Kidney epithelial cell (primary cell): ENCODE measurements around the gene ORAI2. TPM values are rescaled to one million over a fixed set of nuclear protein-coding genes. Genes with fewer than 3 reads are reported as not detected.

ENCODE experiments used
- DNase-seq: peaks from one replicate; pipeline ENCODE4 v3.0.0-alpha.2; 2010; ENCODE audit warnings: low read depth
- H3K27me3 ChIP-seq: 2 replicates; pipeline ENCODE4 v1.6.0; 2011; ENCODE audit warnings: low read length; ENCODE audit not compliant: control insufficient read depth, insufficient read depth
- H3K36me3 ChIP-seq: 2 replicates; pipeline ENCODE4 v1.5.1; 2011; ENCODE audit warnings: low read length; ENCODE audit not compliant: control insufficient read depth, insufficient read depth
- H3K4me3 ChIP-seq: 2 replicates; pipeline ENCODE4 v1.5.1; 2011; ENCODE audit warnings: low read depth, mild to moderate bottlenecking, control low read depth, low read length
- total RNA-seq: library from RNA; depleted of rRNA; stranded (reverse); fragments of >200 nt; gene quantifications from 2 replicates; pipeline ENCODE4 v1.2.3, GENCODE V29; 2015
- TF ChIP-seq, protein P1 (sequence below): IDR thresholded peaks from 2 replicates; pipeline ENCODE4 v1.5.1; 2011; ENCODE audit warnings: mild to moderate bottlenecking, moderate library complexity, low read length, control low read depth, inconsistent platforms; ENCODE audit not compliant: insufficient read depth, poor library complexity, severe bottlenecking

The ORAI2 gene
- total RNA-seq, 1 donor from 2014 or later, result 56.2 TPM

DNA sequence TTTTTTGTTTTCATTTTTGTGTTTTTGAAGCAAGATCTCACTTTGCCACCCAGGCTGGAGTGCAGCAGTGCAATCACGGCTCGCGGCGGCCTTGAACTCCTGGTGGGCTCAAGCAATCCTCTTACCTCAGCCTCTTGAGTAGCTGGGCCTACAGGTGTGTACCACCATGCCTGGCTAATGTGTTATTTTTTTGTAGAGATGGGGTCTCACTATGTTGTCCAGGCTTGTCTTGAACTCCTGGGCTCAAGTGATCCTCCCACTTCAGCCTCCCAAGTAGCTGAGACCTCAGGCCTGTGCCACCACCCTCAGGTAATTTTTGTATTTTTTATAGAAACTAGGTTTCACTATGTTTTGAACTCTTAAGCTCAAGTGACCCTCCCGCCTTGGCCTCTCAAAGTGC lies 22.5 kb upstream of the ORAI2 start:
- TF ChIP-seq, protein P1, sequence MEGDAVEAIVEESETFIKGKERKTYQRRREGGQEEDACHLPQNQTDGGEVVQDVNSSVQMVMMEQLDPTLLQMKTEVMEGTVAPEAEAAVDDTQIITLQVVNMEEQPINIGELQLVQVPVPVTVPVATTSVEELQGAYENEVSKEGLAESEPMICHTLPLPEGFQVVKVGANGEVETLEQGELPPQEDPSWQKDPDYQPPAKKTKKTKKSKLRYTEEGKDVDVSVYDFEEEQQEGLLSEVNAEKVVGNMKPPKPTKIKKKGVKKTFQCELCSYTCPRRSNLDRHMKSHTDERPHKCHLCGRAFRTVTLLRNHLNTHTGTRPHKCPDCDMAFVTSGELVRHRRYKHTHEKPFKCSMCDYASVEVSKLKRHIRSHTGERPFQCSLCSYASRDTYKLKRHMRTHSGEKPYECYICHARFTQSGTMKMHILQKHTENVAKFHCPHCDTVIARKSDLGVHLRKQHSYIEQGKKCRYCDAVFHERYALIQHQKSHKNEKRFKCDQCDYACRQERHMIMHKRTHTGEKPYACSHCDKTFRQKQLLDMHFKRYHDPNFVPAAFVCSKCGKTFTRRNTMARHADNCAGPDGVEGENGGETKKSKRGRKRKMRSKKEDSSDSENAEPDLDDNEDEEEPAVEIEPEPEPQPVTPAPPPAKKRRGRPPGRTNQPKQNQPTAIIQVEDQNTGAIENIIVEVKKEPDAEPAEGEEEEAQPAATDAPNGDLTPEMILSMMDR, result no peak
- Histone ChIP-seq H3K36me3 (peaks cover 6% of the 10 kb centered on the region), H3K4me3 (no peak overlapping the region), H3K27me3 (no peaks in the 10 kb centered on the region)
- no peak for DNase-seq

DNA sequence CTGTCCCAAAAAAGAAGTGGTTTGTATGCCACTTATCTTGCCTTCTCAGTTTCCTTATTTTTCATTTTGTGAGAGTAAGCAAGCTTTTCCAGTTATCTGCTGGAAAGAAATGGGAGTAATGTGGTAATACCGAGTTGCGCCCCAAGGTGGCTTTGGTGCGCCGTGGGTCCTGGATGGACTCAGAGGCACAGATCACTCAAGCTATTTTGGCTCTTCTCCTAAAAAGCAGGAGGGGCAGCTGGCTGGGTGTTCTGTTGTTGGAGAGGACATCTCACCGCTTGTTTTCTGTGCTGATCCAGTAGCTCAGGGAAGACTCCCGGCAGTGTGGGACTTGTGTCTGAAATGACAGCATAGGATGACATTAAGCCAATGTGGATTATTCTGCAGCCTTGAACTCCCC lies 20.8 kb upstream of the ORAI2 start:
- TF ChIP-seq, protein P1, result peak; percentile 41
- peaks cover 5% of the 10 kb centered on the region for H3K36me3 ChIP-seq

DNA sequence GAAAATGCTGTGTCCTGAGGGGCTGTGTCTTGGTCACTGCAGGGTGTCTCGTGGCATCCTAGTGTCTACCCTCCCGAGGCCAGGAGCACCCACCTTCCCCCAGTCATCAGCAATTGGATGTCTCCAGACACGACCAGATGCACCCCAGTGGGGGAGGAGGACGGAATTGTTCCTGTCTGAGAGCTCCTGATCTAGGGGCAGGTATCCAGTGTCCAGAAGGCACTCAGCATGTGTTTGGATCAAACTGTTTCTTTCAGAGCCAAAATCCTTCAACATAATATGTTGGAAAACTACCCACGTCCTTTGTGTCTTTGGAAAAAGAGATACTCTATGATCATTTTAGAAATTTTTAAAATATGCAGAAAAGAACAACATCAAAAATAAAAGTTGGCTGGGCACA lies 20.3 kb upstream of the ORAI2 start:
- Histone ChIP-seq H3K36me3 (peaks cover 5% of the 10 kb centered on the region), H3K27me3 (no peaks in the 10 kb centered on the region), H3K4me3 (no peak overlapping the region)
- TF ChIP-seq, protein P1, result no peak
- DNase-seq, result no peak

More for the DNA sequence above, 20.8 kb upstream of the ORAI2 start:
- H3K27me3 ChIP-seq, result no peaks in the 10 kb centered on the region
- no peak for DNase-seq
- H3K4me3 ChIP-seq, result no peak overlapping the region

DNA sequence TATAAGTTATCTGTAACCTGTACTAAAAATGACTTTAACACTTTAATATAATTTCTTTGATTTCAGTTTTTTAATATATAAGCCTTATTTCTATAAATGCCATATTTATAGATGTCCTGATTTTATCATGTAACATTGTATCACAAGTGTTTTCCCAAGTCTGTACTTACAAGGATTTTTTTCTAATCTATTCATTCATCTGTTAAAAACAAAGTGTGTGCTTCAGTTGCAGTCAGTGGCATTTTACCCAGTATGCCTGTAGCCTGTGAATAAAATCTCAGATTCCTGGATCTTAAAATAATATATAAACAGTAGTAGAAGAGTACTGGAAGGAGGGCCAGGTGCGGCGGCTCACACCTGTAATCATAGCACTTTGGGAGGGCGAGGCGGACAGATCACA lies 19.8 kb upstream of the ORAI2 start:
- H3K36me3 ChIP-seq, result peaks cover 5% of the 10 kb centered on the region
- TF ChIP-seq, protein P1, result no peak
- no peaks in the 10 kb centered on the region for H3K27me3 ChIP-seq
- DNase-seq, result no peak
- no peak overlapping the region for H3K4me3 ChIP-seq

DNA sequence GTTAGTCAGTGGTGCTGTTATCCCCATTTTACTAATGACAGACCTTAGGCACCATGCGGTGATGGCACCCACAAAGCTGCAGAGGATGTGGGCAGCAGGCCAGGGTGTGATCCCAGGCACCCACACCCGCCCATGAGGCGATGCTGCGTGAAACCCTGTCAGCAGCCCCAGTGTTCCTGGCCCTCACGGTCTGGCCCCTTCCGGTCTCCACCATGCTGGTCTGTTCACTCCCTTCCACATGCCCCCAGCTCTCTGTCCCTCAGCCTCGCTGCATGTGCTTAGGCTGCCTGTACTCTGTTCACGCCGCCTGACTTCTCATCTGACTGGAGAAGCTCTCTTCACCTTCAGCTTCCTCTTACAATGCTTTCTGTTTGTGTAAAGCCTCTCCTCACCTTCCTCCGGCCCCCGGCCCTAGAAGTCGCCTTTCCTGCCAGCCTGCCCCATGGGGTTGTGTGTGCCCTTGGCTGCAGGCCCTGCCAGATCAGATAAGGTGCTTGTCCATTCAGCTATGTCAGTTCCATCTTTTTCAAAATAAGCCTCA lies 17.6 kb upstream of the ORAI2 start:
- Histone ChIP-seq H3K36me3 (no peaks in the 10 kb centered on the region), H3K4me3 (no peak overlapping the region), H3K27me3 (no peaks in the 10 kb centered on the region)
- no peak for DNase-seq
- TF ChIP-seq, protein P1, result no peak

DNA sequence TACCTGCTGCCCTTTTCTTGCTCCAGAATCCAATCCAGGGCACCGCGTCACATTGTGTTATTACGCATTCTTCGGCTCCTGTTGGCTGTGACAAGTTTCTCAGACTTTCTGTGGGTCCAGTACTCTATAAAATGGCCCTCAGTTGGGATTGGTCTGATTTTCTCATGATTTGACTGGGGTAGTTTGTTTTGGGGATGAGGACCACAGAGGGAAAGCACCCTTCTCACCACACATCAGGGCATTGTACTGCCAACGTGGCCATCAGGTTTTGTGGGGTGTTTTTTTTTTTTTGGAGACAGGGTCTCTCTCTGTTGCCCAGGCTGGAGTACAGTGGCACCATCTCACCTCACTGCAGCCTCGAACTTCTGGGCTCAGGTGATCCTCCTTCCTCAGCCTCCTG lies 17.0 kb upstream of the ORAI2 start:
- no peak overlapping the region for H3K4me3 ChIP-seq
- TF ChIP-seq, protein P1, result no peak
- H3K36me3 ChIP-seq, result no peaks in the 10 kb centered on the region
- H3K27me3 ChIP-seq, result no peaks in the 10 kb centered on the region
- DNase-seq, result no peak
